Measurements from ENCODE around the gene NUP62CL. TPM values are rescaled to one million over a fixed set of nuclear protein-coding genes. Genes with fewer than 3 reads are reported as not detected.

The NUP62CL gene
- total RNA-seq, 1 donor: not detected

- H2AFZ ChIP-seq (ENCODE audit: low read length): no peak overlapping the region
- DNase-seq (ENCODE audit: insufficient read length, low spot score, missing footprints): no peak
- no peaks in the 10 kb centered on the region for H3K36me3 ChIP-seq (ENCODE audit: insufficient read depth, low read length)
- H3K27ac ChIP-seq (ENCODE audit: low read depth, low read length): no peak overlapping the region
- no peaks in the 10 kb centered on the region for H4K20me1 ChIP-seq (ENCODE audit: insufficient read depth, low read length)
- TF ChIP-seq, protein P1, sequence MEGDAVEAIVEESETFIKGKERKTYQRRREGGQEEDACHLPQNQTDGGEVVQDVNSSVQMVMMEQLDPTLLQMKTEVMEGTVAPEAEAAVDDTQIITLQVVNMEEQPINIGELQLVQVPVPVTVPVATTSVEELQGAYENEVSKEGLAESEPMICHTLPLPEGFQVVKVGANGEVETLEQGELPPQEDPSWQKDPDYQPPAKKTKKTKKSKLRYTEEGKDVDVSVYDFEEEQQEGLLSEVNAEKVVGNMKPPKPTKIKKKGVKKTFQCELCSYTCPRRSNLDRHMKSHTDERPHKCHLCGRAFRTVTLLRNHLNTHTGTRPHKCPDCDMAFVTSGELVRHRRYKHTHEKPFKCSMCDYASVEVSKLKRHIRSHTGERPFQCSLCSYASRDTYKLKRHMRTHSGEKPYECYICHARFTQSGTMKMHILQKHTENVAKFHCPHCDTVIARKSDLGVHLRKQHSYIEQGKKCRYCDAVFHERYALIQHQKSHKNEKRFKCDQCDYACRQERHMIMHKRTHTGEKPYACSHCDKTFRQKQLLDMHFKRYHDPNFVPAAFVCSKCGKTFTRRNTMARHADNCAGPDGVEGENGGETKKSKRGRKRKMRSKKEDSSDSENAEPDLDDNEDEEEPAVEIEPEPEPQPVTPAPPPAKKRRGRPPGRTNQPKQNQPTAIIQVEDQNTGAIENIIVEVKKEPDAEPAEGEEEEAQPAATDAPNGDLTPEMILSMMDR (IDR thresholded peaks at IDR 0.05; ENCODE audit: extremely low read depth, low read depth, low read length): no peak
- H3K4me1 ChIP-seq (ENCODE audit: insufficient read depth, low read length): no peaks in the 10 kb centered on the region
- H3K9me3 ChIP-seq (ENCODE audit: low read depth, low read length): no peaks in the 10 kb centered on the region
- no peaks in the 10 kb centered on the region for H3K27me3 ChIP-seq (ENCODE audit: insufficient read depth, low read length)
- no peak overlapping the region for H3K4me2 ChIP-seq (ENCODE audit: insufficient read depth, low read length)
- H3K79me2 ChIP-seq (ENCODE audit: insufficient read depth, low read length): no peaks in the 10 kb centered on the region
- H3K4me3 ChIP-seq (ENCODE audit: insufficient read depth, low read length): no peak overlapping the region
These were observed 70.3 kb downstream of the NUP62CL start for GRCh38 chrX:107135965-107136307.

DNA sequence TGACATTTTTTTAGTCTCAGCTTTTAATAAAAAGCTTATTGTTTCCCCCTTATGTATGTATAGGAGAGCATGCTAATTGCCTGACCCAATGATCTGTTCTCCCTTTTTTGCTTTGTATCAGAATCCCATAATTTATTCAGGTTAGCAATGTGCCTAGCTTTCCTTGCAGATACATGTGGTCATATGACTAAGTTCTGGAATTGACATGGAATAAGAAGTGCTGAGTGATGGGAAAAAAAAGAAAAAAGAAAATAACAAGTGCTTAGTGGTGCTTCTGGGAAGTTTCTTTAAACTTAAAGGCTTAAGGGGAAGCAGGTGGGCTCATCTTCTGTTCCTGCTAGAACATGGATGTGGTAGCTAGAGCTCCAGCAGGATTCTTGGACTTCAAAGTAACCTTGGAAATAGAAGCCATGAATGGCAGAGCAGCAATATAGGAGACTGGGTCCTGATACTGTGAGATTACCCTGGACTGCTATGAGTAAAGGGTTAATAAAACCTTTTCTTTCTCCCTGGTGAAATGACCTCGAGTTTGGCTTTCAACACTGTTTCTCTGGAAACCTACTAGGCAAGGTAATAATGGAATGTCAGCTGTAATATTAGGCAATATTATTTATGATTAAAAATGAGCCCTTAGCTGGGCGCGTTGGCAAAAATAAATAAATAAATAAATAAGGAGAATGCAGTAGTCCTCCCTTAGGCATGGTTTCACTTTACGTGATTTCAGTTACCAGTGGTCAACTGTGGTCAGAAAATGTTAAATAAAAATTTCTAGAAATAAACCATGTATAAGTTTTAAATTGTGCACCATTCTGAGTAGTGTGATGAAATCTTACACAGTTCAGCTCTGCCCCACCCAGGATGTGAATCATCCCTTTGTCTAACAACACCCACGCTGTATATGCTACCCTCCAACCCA lies 70.9 kb downstream of the NUP62CL start:
- H3K27me3 ChIP-seq (ENCODE audit: insufficient read depth, low read length): peaks cover 2% of the 10 kb centered on the region
- H2AFZ ChIP-seq (ENCODE audit: low read length): no peak overlapping the region

DNA sequence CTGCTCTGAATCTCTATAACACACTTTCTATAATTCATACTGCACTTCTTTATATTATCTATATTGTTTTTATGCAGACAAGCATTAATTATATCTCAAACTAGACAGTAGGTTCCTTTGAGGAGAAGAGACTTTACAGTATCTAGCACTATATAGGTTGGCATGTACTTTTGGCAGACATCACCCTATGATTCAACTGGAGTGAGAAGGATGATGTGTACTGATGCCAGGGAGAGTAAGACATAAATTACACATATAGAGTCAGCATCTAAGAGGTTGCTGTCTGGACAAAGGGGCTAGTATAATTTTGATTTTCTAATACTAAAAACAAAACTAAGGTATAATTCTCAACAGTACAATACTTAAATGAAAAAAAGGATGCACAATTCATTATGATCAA lies 82.5 kb downstream of the NUP62CL start:
- no peaks in the 10 kb centered on the region for H3K9me3 ChIP-seq (ENCODE audit: low read depth, low read length)
- H3K4me1 ChIP-seq (ENCODE audit: insufficient read depth, low read length): peaks cover 3% of the 10 kb centered on the region
- no peaks in the 10 kb centered on the region for H4K20me1 ChIP-seq (ENCODE audit: insufficient read depth, low read length)
- no peak overlapping the region for H2AFZ ChIP-seq (ENCODE audit: low read length)
- no peak overlapping the region for H3K4me2 ChIP-seq (ENCODE audit: insufficient read depth, low read length)
- H3K36me3 ChIP-seq (ENCODE audit: insufficient read depth, low read length): no peaks in the 10 kb centered on the region
- peaks cover 10% of the 10 kb centered on the region for H3K27me3 ChIP-seq (ENCODE audit: insufficient read depth, low read length)
- TF ChIP-seq, protein P1 (IDR thresholded peaks at IDR 0.05; ENCODE audit: extremely low read depth, low read depth, low read length): no peak
- no peaks in the 10 kb centered on the region for H3K79me2 ChIP-seq (ENCODE audit: insufficient read depth, low read length)
- no peak overlapping the region for H3K4me3 ChIP-seq (ENCODE audit: insufficient read depth, low read length)
- no peak overlapping the region for H3K27ac ChIP-seq (ENCODE audit: low read depth, low read length)
- no peak for DNase-seq (ENCODE audit: insufficient read length, low spot score, missing footprints)

More for the DNA sequence above, 70.9 kb downstream of the NUP62CL start:
- Histone ChIP-seq H3K4me2 (ENCODE audit: insufficient read depth, low read length) (no peak overlapping the region), H3K4me3 (ENCODE audit: insufficient read depth, low read length) (no peak overlapping the region), H3K9me3 (ENCODE audit: low read depth, low read length) (no peaks in the 10 kb centered on the region), H3K27ac (ENCODE audit: low read depth, low read length) (no peak overlapping the region), H3K36me3 (ENCODE audit: insufficient read depth, low read length) (no peaks in the 10 kb centered on the region), H3K4me1 (ENCODE audit: insufficient read depth, low read length) (no peaks in the 10 kb centered on the region), H4K20me1 (ENCODE audit: insufficient read depth, low read length) (no peaks in the 10 kb centered on the region), H3K79me2 (ENCODE audit: insufficient read depth, low read length) (no peaks in the 10 kb centered on the region)
- no peak for DNase-seq (ENCODE audit: insufficient read length, low spot score, missing footprints)
- TF ChIP-seq, protein P1 (IDR thresholded peaks at IDR 0.05; ENCODE audit: extremely low read depth, low read depth, low read length): no peak

- H3K27ac ChIP-seq (ENCODE audit: low read depth, low read length): no peak overlapping the region
- peaks cover 9% of the 10 kb centered on the region for H3K27me3 ChIP-seq (ENCODE audit: insufficient read depth, low read length)
- H4K20me1 ChIP-seq (ENCODE audit: insufficient read depth, low read length): no peaks in the 10 kb centered on the region
- peaks cover 12% of the 10 kb centered on the region for H3K79me2 ChIP-seq (ENCODE audit: insufficient read depth, low read length)
- H3K4me3 ChIP-seq (ENCODE audit: insufficient read depth, low read length): peak overlapping the region; percentile 70
- peaks cover 10% of the 10 kb centered on the region for H3K36me3 ChIP-seq (ENCODE audit: insufficient read depth, low read length)
- TF ChIP-seq, protein P1 (IDR thresholded peaks at IDR 0.05; ENCODE audit: extremely low read depth, low read depth, low read length): no peak
- peaks cover 3% of the 10 kb centered on the region for H3K4me1 ChIP-seq (ENCODE audit: insufficient read depth, low read length)
- peak overlapping the region; percentile 80 for H2AFZ ChIP-seq (ENCODE audit: low read length)
- no peaks in the 10 kb centered on the region for H3K9me3 ChIP-seq (ENCODE audit: low read depth, low read length)
- DNase-seq (ENCODE audit: insufficient read length, low spot score, missing footprints): no peak
- H3K4me2 ChIP-seq (ENCODE audit: insufficient read depth, low read length): peak overlapping the region; percentile 79
These were observed 87.0 kb downstream of the NUP62CL start for GRCh38 chrX:107119283-107119682.
